ENCODE results near the gene LIFR.

The LIFR gene

GRCh38 chr5:38433160-38433861 lies 123.1 kb downstream of the LIFR start:
- H3K27me3 ChIP-seq (ENCODE audit: low read depth, low read length): no peaks in the 10 kb centered on the region
- no peak overlapping the region for H3K27ac ChIP-seq (ENCODE audit: low read length)
- H3K4me1 ChIP-seq (ENCODE audit: control insufficient read depth in 1 of 2, insufficient read depth in 2 of 2, low read length in 2 of 2): peaks cover 10 to 20% of the 10 kb centered on the region in 2 donors
- no peaks in the 10 kb centered on the region for H3K36me3 ChIP-seq (ENCODE audit: control insufficient read depth in 1 of 2, insufficient read depth in 2 of 2, low read length in 2 of 2)
- H3K4me3 ChIP-seq (ENCODE audit: low read depth in 1 of 2, low read length in 2 of 2): no peak overlapping the region
- H3K9me3 ChIP-seq (ENCODE audit: control insufficient read depth in 1 of 2, low read length in 2 of 2): no peaks in the 10 kb centered on the region

GRCh38 chr5:38431242-38431853 lies 125.1 kb downstream of the LIFR start:
- Histone ChIP-seq H3K9me3 (ENCODE audit: control insufficient read depth in 1 of 2, low read length in 2 of 2) (no peaks in the 10 kb centered on the region), H3K27ac (ENCODE audit: low read length) (no peak overlapping the region), H3K4me1 (ENCODE audit: control insufficient read depth in 1 of 2, insufficient read depth in 2 of 2, low read length in 2 of 2) (peaks cover 10 to 20% of the 10 kb centered on the region in 2 donors), H3K36me3 (ENCODE audit: control insufficient read depth in 1 of 2, insufficient read depth in 2 of 2, low read length in 2 of 2) (no peaks in the 10 kb centered on the region), H3K4me3 (ENCODE audit: low read depth in 1 of 2, low read length in 2 of 2) (no peak overlapping the region), H3K27me3 (ENCODE audit: low read depth, low read length) (no peaks in the 10 kb centered on the region)

- Histone ChIP-seq H3K27me3 (ENCODE audit: low read depth, low read length) (no peaks in the 10 kb centered on the region), H3K9me3 (ENCODE audit: control insufficient read depth in 1 of 2, low read length in 2 of 2) (no peaks in the 10 kb centered on the region), H3K4me3 (ENCODE audit: low read depth in 1 of 2, low read length in 2 of 2) (no peak overlapping the region), H3K4me1 (ENCODE audit: control insufficient read depth in 1 of 2, insufficient read depth in 2 of 2, low read length in 2 of 2) (no peaks in the 10 kb centered on the region), H3K27ac (ENCODE audit: low read length) (no peak overlapping the region), H3K36me3 (ENCODE audit: control insufficient read depth in 1 of 2, insufficient read depth in 2 of 2, low read length in 2 of 2) (no peaks in the 10 kb centered on the region)
These were observed 129.2 kb downstream of the LIFR start for GRCh38 chr5:38426986-38427950.

GRCh38 chr5:38426490-38426889 lies 130.0 kb downstream of the LIFR start:
- H3K36me3 ChIP-seq (ENCODE audit: control insufficient read depth in 1 of 2, insufficient read depth in 2 of 2, low read length in 2 of 2): no peaks in the 10 kb centered on the region
- no peak overlapping the region for H3K4me3 ChIP-seq (ENCODE audit: low read depth in 1 of 2, low read length in 2 of 2)
- H3K27me3 ChIP-seq (ENCODE audit: low read depth, low read length): no peaks in the 10 kb centered on the region
- H3K27ac ChIP-seq (ENCODE audit: low read length): no peak overlapping the region
- no peaks in the 10 kb centered on the region for H3K9me3 ChIP-seq (ENCODE audit: control insufficient read depth in 1 of 2, low read length in 2 of 2)
- H3K4me1 ChIP-seq (ENCODE audit: control insufficient read depth in 1 of 2, insufficient read depth in 2 of 2, low read length in 2 of 2): no peaks in the 10 kb centered on the region
